GM19467 (cell line): ENCODE measurements around the gene EREG.
A peak's percentile ranks its signal among the peaks of the same experiment; 100 is the strongest.
"Not testable (repeated sequence)": the region's sequence is repeated elsewhere in the genome, so short reads cannot be mapped to it uniquely, and the experiment has no call there.

Experiments
- ATAC-seq: cut with Tn5 transposase; IDR thresholded peaks from one replicate; pipeline ENCODE4 v1.9.1; 2021; ENCODE audit warnings: mild to moderate bottlenecking, moderate library complexity; ENCODE audit not compliant: unreplicated experiment

The EREG gene

GRCh38 chr4:74340421-74340820 is 24.5 kb upstream of the EREG start:
- not testable (repeated sequence) for ATAC-seq

GRCh38 chr4:74344031-74344430 is 20.9 kb upstream of the EREG start:
- no peak for ATAC-seq

DNA sequence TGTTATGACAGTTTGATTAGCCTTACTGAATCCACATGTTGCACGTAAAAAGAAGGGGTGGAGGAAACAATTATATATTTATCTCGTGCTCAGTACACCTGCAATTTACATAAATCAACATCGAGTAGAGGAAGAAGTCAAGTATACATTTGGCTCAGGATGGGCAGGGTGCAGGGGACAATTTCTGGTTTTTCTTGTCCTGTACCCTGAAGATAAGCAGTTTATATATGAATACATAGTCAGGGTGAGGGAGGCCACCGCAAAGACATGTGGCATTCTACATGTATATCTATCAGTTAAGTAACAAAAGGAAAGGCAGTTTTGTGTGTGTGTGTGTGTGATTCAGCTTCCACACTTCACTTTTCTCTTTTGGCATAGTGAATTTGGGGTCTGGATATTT is 11.1 kb upstream of the EREG start:
- no peak for ATAC-seq

GRCh38 chr4:74357965-74358364 is 7.0 kb upstream of the EREG start:
- ATAC-seq = no peak

DNA sequence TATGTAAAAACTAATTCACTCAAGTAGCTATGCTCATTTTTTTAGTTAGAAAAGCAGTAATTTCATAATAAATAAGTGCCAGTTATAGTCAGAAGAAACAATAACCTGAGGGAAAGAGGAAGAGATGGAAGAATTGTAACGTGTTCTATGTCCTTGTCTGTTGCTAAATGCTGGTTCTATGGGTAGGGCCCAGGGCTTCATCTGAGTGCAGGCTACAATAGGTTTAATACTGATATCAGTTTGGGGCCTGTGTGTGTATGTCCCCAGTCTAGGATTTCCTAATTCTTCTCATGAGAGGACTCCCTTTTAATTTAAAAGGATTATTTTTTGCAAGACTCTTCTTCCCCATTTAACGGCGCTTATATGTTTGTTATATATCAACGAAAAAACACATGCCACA is 3.3 kb upstream of the EREG start:
- ATAC-seq = no peak

DNA sequence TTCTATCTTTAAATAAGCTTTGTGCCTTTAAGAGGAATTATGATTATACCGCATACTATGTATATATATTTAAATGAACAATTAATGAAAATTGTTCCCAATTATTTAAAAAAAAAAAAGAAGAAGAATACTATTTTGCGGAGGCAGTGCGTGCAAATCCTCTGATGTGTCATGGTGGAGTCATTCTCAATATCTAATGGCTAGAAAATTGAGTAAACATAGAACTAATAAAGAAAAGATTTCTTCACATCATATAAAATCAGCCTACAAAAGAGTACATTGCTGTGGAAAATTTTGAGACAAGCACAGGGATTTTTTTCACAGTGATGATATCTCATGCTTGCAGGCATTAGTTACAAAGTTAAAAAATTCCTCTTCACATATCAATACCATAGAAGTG is 2.6 kb upstream of the EREG start:
- ATAC-seq = no peak

- ATAC-seq = no peak
These were observed 691 bp upstream of the EREG start for GRCh38 chr4:74364256-74364651.

- ATAC-seq = no peak
These were observed 816 bp downstream of the EREG start for GRCh38 chr4:74365761-74366160.

DNA sequence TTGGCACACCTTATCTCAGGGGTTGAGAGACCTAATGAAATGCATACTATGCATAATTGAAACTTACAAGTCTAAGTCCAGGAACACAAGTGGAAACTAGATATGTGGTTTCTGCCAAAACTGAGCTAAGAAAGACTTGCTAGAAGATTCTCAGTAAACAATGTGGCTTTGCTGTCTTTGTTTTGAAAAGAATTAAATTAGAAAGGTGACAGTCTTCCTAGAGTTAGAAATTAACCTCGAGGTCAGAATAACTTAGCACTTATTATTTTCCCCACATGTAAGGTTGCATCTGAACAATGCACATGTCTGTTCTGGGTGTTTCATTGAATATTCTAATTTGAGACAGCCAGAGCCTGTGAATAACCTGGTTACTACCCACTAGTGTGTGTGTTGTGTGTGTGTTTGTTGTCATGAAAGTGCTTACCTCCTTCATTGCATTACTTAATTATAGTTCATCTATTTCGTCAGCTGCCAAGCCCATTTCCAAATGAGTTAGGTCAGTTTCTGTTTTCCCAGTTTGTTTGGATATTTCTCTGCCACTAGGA is 1.5 kb downstream of the EREG start:
- peak; percentile 44 for ATAC-seq

- no peak for ATAC-seq
These were observed 2.8 kb downstream of the EREG start for GRCh38 chr4:74367656-74368290.

- no peak for ATAC-seq
These were observed 3.7 kb downstream of the EREG start for GRCh38 chr4:74368596-74368995.

DNA sequence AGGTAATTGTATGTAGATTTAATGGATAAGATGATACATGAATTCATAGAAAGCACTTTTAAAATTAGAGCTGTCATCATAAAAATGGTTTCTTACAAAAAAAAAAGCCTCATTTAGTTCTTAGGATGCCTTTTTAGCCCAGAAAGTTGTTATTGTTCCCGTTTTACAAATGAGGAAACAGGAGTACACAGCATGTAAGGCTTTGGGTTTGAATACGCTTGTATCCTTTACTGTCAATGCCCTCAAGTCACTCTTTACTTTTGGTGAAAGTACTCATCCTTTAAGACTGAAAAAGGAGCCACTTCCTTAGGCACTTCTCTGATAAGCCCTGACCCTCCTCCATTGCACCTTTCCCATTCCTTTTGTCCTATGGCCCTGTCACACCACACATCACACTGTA is 4.9 kb downstream of the EREG start:
- ATAC-seq = no peak

DNA sequence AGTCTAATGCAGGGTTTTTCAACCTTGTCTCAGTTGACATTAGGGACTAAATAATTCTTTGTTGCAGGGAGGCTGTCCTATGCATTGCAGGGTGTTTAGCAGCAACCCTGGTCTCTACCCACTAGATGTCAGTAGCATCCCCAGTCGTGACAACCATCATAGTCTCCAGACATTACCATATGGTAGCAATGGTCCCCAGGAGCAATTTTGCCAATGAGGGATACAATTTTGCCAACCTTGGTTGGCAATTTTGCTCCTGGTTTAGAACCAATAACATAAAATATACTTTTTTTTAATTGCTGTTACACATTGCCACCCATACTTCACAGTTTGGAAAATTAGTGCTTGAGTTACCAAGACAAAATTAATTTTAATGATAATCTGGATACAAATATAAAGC is 6.0 kb downstream of the EREG start:
- peak; percentile 79 for ATAC-seq

DNA sequence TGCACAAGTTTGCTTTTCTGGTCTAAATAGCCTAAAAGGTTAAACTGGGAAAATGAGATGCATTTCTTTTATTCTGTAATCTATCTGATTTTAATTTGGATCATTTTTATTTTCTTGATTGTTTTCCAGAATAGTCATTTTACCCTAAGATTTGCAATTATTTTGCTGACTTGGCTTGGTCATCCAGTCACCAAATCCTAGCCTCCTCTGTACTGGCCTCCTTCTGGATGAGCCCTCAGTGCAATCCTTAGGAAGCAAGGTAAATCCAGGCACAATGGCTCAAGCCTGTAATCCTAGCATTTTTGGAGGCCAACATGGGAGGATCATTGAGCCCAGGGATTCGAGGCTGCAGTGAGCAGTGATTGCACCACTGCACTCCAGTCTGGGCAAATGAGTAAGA is 9.2 kb downstream of the EREG start:
- no peak for ATAC-seq

DNA sequence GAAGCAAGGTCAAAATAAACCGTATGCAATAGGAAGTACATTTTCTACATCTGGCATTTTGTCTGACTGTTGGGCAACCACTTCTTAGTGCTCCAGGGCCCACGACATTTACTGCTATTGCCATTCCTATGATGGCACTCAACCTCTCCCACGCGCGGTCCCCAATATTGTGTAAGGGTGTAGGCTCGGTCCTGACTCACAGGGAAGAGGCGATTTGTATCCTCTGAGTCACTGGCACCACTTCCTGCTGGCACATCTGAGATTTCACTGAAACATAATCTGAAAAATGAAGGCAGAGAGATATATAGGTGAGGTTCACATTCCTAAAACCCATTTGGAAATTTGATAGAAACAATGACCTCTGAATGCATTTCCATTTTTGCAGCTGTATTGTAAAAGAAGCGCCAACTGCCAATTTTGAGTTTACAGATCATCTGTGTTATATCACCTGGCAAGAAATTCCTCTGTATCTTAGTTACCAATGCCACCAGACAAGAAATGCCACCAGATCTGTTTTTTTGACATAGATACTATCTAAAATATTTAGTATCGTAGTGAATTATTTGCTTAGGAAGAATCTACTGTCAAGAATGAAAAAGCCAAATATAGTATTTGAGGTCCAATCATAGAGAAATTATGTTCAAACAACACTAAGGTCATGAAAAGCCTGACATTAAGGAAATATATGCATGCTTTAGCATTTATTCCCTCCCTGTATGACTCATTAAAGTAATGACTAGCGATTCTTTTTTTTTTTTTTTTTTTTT is 9.8 kb downstream of the EREG start:
- ATAC-seq = no peak

DNA sequence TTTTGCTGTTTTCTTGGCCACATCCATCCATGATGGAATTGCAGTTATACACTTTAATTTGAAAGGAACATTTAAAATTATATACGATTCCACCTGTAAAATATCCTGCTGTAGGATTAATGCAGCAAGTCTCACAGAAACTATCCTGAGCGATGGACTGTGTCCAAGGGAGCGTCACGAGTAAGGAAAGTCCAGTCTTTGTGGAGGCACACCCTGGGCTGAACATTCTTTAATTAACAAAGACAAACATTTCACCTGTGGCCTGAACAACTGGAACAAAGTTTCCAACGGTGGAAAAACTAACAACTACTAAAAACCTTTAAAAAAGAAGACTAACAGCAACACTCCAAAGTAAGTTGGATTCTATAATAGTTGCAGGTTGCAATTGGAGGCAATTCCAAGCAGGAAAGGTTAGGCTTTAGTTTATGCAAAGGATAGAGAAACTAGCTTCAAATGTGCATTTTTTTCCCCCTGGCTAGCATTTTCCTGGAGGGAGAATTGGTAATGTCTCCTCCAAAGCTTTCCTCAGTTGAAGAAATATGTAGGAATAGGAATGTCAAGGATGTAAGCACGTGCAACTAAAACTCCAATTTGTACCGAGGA is 11.0 kb downstream of the EREG start:
- ATAC-seq = no peak

- peak; percentile 56 for ATAC-seq
These were observed 12.0 kb downstream of the EREG start for GRCh38 chr4:74376888-74377483.

- ATAC-seq = no peak
These were observed 12.8 kb downstream of the EREG start for GRCh38 chr4:74377714-74378113.

DNA sequence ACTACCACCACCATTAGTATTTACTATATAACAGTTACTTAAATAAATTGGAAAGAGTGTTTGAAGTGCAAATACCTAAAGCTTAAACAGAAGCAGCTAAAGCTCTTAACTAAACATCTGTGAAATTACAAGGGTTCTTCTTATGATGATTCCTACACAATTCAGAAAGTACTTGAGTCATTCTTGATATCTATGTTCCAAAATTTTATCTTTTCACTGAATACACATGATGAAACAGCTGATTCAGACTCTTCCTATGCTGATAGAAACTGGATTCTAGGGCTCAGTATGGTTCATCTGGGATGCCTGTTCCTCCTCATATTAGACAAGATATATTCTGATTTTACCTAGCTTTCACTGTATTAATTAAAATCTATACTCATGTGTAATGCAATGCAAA is 13.6 kb downstream of the EREG start:
- no peak for ATAC-seq

GRCh38 chr4:74379912-74380311 is 15.0 kb downstream of the EREG start:
- no peak for ATAC-seq

DNA sequence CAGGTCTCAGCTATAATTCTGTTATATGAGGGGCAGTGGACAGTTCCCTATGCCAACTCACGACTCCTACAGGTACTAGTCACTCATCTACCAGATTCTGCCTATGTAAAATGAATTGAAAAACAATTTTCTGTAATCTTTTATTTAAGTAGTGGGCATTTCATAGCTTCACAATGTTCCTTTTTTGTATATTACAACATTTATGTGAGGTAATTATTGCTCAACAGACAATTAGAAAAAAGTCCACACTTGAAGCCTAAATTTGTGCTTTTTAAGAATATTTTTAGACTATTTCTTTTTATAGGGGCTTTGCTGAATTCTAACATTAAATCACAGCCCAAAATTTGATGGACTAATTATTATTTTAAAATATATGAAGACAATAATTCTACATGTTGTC is 20.4 kb downstream of the EREG start:
- ATAC-seq = no peak

DNA sequence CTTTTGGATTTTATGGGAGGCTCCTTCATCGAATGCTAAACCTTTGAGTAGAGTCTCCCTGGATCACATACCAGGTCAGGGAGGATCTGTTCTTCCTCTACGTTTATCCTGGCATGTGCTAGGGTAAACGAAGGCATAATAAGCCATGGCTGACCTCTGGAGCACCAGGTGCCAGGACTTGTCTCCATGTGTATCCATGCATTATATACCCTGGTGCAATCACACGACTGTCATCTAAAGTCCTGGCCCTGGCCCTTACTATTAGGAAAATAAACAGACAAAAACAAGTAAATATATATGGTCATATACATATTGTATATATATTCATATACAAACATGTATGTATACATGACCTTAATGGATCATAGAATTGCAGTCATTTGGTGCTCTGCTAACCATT is 21.2 kb downstream of the EREG start:
- ATAC-seq = no peak
